Fibroblast of lung (primary cell): ENCODE data around the gene KIF1A. TPM values are rescaled to one million over a fixed set of nuclear protein-coding genes. Genes with fewer than 3 reads are reported as not detected.

Source experiments
- DNase-seq, 2 donors: peaks; one replicate each; pipeline versions ENCODE4 v3.0.0 to v3.0.0-alpha.2; 2010; ENCODE audit warnings: low read depth in 2 of 2
- H2AFZ ChIP-seq: 2 replicates; pipeline ENCODE4 v1.5.1; 2012; ENCODE audit warnings: low read length, control low read depth, inconsistent platforms
- H3K27ac ChIP-seq: 2 replicates; pipeline ENCODE4 v1.5.1; 2011; ENCODE audit warnings: low read length, control low read depth; ENCODE audit not compliant: insufficient read depth
- H3K27me3 ChIP-seq: 2 replicates; pipeline ENCODE4 v1.5.1; 2011; ENCODE audit warnings: mild to moderate bottlenecking, low read length; ENCODE audit not compliant: control insufficient read depth, insufficient read depth
- H3K36me3 ChIP-seq: 2 replicates; pipeline ENCODE4 v1.5.1; 2011; ENCODE audit warnings: low read length; ENCODE audit not compliant: control insufficient read depth, insufficient read depth
- H3K4me1 ChIP-seq: 2 replicates; pipeline ENCODE4 v1.5.1; 2011; ENCODE audit warnings: low read length; ENCODE audit not compliant: control insufficient read depth, insufficient read depth; ENCODE audit errors: extremely low read depth
- H3K4me2 ChIP-seq: 2 replicates; pipeline ENCODE4 v1.5.1; 2011; ENCODE audit warnings: low read length, control low read depth; ENCODE audit not compliant: insufficient read depth; ENCODE audit errors: extremely low read depth
- H3K4me3 ChIP-seq, 4 experiments: fragments of 200-600 bp in 1 of 4; sonication (generic) in 1 of 4; replicated peaks in 1 of 4; 2 replicates each; pipeline ENCODE4 v1.5.1; 2011 to 2016; ENCODE audit warnings: low read length in 4 of 4, low read depth in 3 of 4, mild to moderate bottlenecking in 3 of 4, control low read depth in 2 of 4, inconsistent platforms in 1 of 4, mixed read lengths in 1 of 4; ENCODE audit not compliant: insufficient read depth in 1 of 4; ENCODE audit errors: control extremely low read depth in 1 of 4
- H3K79me2 ChIP-seq: 2 replicates; pipeline ENCODE4 v1.5.1; 2012; ENCODE audit warnings: mild to moderate bottlenecking, low read length, inconsistent platforms; ENCODE audit not compliant: control insufficient read depth, insufficient read depth
- H3K9ac ChIP-seq: 2 replicates; pipeline ENCODE4 v1.5.1; 2011; ENCODE audit warnings: mild to moderate bottlenecking, low read length, control low read depth; ENCODE audit not compliant: insufficient read depth
- H3K9me3 ChIP-seq: 2 replicates; pipeline ENCODE4 v1.5.1; 2012; ENCODE audit warnings: low read depth, low read length; ENCODE audit not compliant: control insufficient read depth, insufficient read depth
- H4K20me1 ChIP-seq: 2 replicates; pipeline ENCODE4 v1.5.1; 2011; ENCODE audit warnings: low read length; ENCODE audit not compliant: control insufficient read depth, insufficient read depth; ENCODE audit errors: extremely low read depth
- CTCF ChIP-seq, 2 donors: IDR thresholded peaks in 1 of 2; conservative IDR thresholded peaks in 1 of 2; 1 replicate in 1 of 2; 2 replicates in 1 of 2; pipeline ENCODE4 v1.5.1; 2011 to 2012; ENCODE audit warnings: low read length in 2 of 2, control low read depth in 1 of 2, inconsistent platforms in 1 of 2, low read depth in 1 of 2, mild to moderate bottlenecking in 1 of 2
- EZH2 ChIP-seq: IDR thresholded peaks from 2 replicates; pipeline ENCODE4 v1.5.1; 2012; ENCODE audit warnings: low read length, control low read depth, mild to moderate bottlenecking; ENCODE audit errors: missing control alignments
- polyA plus RNA-seq, 2 donors: library from polyadenylated mRNA; depleted of rRNA in 1 of 2; stranded (reverse) in 1 of 2; unstranded in 1 of 2; fragments of >200 nt; gene quantifications; 2 replicates each; pipeline ENCODE4 v1.2.1, GENCODE V29; 2011 to 2012; ENCODE audit warnings: missing spikeins in 1 of 2
- total RNA-seq: library from RNA; depleted of rRNA; stranded (reverse); fragments of >200 nt; gene quantifications from 2 replicates; pipeline ENCODE4 v1.2.1, GENCODE V29; 2014

The KIF1A gene
- total and polyA plus RNA-seq, 2 donors (not counting 1 experiment from before 2014, with no cell fraction given) = 0.05 TPM; not detected in 1

- DNase-seq = no peak
- Histone ChIP-seq H3K4me2 (no peak overlapping the region), H3K27me3 (no peaks in the 10 kb centered on the region), H3K4me1 (no peaks in the 10 kb centered on the region), H3K4me3 (no peak overlapping the region), H3K9ac (no peak overlapping the region), H3K9me3 (no peaks in the 10 kb centered on the region), H2AFZ (no peak overlapping the region), H3K36me3 (no peaks in the 10 kb centered on the region), H3K27ac (no peak overlapping the region), H4K20me1 (no peaks in the 10 kb centered on the region), H3K79me2 (no peaks in the 10 kb centered on the region)
- TF ChIP-seq EZH2 = no peak
- no peak for TF ChIP-seq CTCF (conservative IDR thresholded peaks at IDR 0.05 in 1 of 2, IDR thresholded peaks at IDR 0.05 in 1 of 2; ENCODE audit: low read depth in 1 of 2, low read length in 2 of 2)
These were observed 70.5 kb downstream of the KIF1A start for GRCh38 chr2:240749516-240749915.

GRCh38 chr2:240747256-240747655 is 72.8 kb downstream of the KIF1A start:
- no peaks in the 10 kb centered on the region for H3K27me3 ChIP-seq

GRCh38 chr2:240746671-240747070 is 73.3 kb downstream of the KIF1A start:
- no peak for TF ChIP-seq EZH2
- TF ChIP-seq CTCF (conservative IDR thresholded peaks at IDR 0.05 in 1 of 2, IDR thresholded peaks at IDR 0.05 in 1 of 2; ENCODE audit: low read depth in 1 of 2, low read length in 2 of 2) = no peak
- no peaks in the 10 kb centered on the region for H3K27me3 ChIP-seq

More at GRCh38 chr2:240747256-240747655, 72.8 kb downstream of the KIF1A start:
- Histone ChIP-seq H3K4me1 (no peaks in the 10 kb centered on the region), H3K27ac (no peak overlapping the region), H3K9ac (no peak overlapping the region), H3K9me3 (no peaks in the 10 kb centered on the region), H3K36me3 (no peaks in the 10 kb centered on the region), H3K4me2 (no peak overlapping the region), H3K4me3 (no peak overlapping the region), H4K20me1 (no peaks in the 10 kb centered on the region), H2AFZ (no peak overlapping the region), H3K79me2 (no peaks in the 10 kb centered on the region)
- no peak for DNase-seq
- TF ChIP-seq CTCF (conservative IDR thresholded peaks at IDR 0.05 in 1 of 2, IDR thresholded peaks at IDR 0.05 in 1 of 2; ENCODE audit: low read depth in 1 of 2, low read length in 2 of 2) = no peak
- no peak for TF ChIP-seq EZH2

More at GRCh38 chr2:240746671-240747070, 73.3 kb downstream of the KIF1A start:
- Histone ChIP-seq H3K9ac (no peak overlapping the region), H3K4me3 (no peak overlapping the region), H3K4me2 (no peak overlapping the region), H4K20me1 (no peaks in the 10 kb centered on the region), H3K27ac (no peak overlapping the region), H2AFZ (no peak overlapping the region), H3K36me3 (no peaks in the 10 kb centered on the region), H3K4me1 (no peaks in the 10 kb centered on the region), H3K79me2 (no peaks in the 10 kb centered on the region), H3K9me3 (no peaks in the 10 kb centered on the region)
- DNase-seq = no peak
